22Rv1 (cell line): ENCODE measurements around the gene SMYD3.

Source experiments
- CTCF ChIP-seq: fragments of 450-650 bp; IDR thresholded peaks from 2 replicates; pipeline ENCODE4 v1.5.1; 2017; ENCODE audit warnings: mild to moderate bottlenecking
- ZFX ChIP-seq: fragments of 450-650 bp; IDR thresholded peaks from 2 replicates; pipeline ENCODE4 v1.6.1; 2017; ENCODE audit warnings: antibody characterized with exemption, borderline replicate concordance

GRCh38 chr1:246156847-246157246 lies 350.2 kb downstream of the SMYD3 start:
- no peak for TF ChIP-seq CTCF
- TF ChIP-seq ZFX, result no peak
